Measurements from ENCODE around the gene LNX1.

GRCh38 chr4:53532521-53532920, 58.8 kb downstream of the LNX1 start:
- TF ChIP-seq CTCF (conservative IDR thresholded peaks at IDR 0.05) (no peak), ZFX (IDR thresholded peaks at IDR 0.05) (no peak)

Measured in C4-2B (cell line).